NCI-H1930 (cell line): ENCODE results near the gene KCNK18.
"Not testable (repeated sequence)": the region's sequence is repeated elsewhere in the genome, so short reads cannot be mapped to it uniquely, and the experiment has no call there.

ENCODE experiments used
- DNase-seq, 2 experiments: peaks; one replicate each; lab custom pipeline; 2025; lab: John Stamatoyannopoulos, UW

The KCNK18 gene

GRCh38 chr10:117221156-117221711 is 23.9 kb downstream of the KCNK18 start:
- DNase-seq = peak in 1 of 2 experiments; percentile 18

- DNase-seq = no peak
Measured at GRCh38 chr10:117222552-117222951, 25.3 kb downstream of the KCNK18 start.

DNA sequence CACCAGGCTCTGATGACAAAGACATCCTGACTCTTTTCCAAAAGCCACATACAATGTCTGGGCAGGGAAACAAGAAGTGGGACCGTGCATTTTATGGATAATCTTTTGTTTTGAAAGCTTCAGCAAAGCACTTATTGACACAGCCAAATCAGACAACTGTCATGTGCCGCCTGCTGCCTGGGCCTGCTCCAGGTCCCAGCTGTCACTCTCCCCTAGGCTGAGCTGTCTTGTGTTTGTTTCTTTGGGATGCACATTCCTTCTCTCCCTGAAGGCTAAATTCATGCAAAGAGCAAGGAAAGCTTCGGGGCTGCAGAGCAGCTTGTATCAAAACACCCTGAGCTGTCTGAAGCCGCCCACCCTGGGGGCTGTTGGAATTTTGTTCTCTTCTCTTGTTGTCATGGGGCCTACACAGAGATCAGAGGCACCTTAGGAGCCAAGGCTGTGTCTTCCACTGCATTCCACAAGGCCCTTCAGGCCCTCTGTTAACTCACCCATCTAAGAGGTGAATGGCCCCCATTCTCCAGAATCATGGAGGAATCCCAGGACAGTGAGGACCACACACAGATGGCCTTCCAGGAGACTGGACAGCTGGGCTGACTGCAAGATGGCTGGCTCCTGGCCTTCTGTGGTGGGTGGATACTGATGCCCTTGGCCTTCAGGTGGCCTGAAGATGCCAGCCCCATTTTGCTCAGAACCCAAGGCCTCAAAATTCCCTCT is 25.8 kb downstream of the KCNK18 start:
- DNase-seq = no peak

GRCh38 chr10:117223693-117224430 is 26.6 kb downstream of the KCNK18 start:
- no peak for DNase-seq

DNA sequence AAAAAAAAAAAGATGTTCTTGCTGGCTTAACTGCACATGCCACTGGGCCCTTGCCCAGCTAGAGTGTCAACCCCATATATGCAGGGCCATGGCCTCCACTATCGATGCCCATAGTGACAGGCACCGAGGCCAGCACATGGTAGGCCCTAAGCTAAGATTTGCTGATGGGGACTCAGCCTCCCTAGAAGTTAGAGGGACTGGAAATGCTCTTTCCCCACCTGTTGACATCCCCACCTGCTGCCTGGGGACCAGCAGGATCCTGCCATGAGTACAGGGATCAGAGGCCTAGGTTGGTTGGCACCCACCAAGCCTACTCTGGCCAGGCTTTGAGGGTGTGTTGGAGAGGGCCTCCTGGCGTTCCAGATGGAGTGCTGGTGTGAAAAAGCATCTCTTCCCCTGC is 27.6 kb downstream of the KCNK18 start:
- DNase-seq = no peak

GRCh38 chr10:117226813-117227451 is 29.6 kb downstream of the KCNK18 start:
- peak in 1 of 2 experiments; percentile 14 for DNase-seq

DNA sequence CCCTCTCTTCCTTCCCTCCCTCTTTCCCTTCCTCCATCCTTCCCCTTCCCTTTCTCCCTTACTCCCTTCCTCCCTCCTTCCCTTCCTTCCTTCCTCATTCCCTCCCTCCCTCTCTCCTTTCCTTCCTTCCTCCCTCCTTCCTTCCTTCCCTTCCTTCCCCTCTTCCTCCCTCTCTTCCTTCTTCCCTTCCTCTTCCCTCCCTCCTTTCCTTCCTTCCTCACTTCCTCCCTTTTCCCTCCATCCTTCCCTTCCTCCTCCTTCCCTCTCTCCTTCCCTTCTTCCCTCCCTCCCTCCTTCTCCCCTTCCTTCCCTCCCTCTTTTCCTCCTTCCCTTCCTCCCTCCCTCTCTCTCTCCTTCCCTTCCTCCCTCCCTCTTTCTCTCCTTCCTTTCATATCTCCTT is 30.9 kb downstream of the KCNK18 start:
- no peak for DNase-seq

DNA sequence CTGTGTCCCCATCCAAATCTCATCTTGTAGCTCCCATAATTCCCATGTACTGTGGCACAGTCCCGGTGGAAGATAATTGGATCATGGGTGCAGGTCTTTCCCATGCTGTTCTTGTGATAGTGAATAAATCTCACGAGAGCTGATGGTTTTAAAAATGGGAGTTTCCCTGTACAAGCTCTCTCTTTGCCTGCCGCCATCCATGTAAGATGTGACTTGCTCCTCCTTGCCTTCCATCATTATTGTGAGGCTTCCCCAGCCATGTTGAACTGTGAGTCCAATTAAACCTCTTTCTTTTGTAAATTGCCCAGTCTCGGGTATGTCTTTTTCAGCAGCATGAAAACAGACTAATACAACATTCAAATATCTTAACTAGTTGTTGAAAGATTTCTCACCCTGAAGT is 32.8 kb downstream of the KCNK18 start:
- not testable (repeated sequence) for DNase-seq

DNA sequence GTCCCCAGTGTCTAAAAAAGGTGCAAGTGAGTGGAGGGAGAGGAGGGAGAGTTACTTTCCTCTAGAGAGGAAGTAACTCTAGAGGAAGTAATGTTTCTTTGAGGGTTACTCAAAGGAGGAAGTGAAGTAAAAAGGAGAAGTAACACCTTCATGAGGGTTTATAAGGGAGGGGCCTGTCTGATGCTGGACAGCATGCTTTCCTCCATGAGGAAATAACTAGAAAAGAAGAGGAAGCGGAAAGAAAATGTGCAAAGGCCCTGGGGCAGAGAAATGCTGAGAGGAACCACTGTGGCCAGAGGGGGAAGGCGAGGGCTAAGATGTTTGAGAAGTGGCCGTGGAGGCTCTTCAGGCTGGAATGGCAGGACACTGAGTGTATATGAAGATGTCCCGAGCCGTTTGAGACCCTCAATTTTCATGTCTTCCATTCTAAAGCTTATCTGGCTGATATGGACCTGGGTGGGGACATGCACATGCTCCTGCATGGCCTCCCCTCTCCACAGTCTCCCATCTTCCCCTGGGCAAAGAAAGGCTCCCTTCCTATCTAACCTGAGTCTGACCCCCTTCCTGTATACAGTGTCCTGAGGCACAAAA is 40.2 kb downstream of the KCNK18 start:
- DNase-seq = no peak

- DNase-seq = no peak
Measured at GRCh38 chr10:117239051-117239450, 41.8 kb downstream of the KCNK18 start.

GRCh38 chr10:117239721-117240620 is 42.7 kb downstream of the KCNK18 start:
- no peak for DNase-seq

DNA sequence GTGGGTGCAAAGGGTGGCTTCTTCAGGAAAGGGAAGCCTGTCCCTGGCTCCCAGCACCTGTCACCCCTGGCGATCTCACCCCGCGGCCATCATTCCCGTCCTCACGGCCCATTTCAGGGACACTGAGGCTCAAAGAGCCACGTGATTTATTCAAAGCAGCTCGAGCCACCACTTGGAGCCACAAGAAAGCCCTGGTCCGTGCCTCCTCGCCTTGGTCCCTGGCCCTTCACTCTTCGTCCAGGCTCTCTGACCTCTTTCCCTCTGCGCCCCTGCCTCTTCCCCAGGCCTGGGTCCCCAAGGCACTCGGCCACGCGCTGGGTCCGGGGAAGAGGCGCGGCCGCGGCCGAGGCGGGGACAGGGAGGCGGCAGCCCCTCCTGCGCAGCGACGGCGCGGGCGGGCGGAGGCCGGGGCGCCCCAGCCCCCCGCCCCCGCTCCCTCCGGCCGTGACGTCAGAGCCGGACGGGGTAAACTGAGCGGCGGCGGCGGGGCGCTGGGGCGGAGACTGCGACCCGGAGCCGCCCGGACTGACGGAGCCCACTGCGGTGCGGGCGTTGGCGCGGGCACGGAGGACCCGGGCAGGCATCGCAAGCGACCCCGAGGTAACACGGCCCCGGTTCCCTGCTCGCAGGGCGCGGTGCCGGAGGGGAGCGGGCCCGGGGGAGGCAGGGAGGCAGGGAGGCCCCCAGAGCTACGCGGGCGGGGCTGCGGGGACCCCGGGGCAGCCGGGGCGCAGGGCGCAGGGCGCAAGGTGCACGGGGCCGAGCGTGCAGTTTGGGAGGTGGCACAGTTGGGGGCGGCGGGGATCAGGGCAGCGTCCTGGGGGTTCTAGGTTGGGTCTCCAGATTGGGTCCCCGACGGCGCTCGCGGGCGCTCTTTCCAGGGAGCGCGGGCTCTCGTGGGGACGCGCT is 43.6 kb downstream of the KCNK18 start, which contains the start of gene SLC18A2:
Gene SLC18A2, plus strand, starts transcription at position 494 of the 909 bp plus-strand sequence. CDS start 580 bp downstream, outside the sequence.
- DNase-seq = no peak

- no peak for DNase-seq
Measured at GRCh38 chr10:117241541-117242462, 44.5 kb downstream of the KCNK18 start.

GRCh38 chr10:117242463-117242832 is 45.2 kb downstream of the KCNK18 start:
- no peak for DNase-seq

DNA sequence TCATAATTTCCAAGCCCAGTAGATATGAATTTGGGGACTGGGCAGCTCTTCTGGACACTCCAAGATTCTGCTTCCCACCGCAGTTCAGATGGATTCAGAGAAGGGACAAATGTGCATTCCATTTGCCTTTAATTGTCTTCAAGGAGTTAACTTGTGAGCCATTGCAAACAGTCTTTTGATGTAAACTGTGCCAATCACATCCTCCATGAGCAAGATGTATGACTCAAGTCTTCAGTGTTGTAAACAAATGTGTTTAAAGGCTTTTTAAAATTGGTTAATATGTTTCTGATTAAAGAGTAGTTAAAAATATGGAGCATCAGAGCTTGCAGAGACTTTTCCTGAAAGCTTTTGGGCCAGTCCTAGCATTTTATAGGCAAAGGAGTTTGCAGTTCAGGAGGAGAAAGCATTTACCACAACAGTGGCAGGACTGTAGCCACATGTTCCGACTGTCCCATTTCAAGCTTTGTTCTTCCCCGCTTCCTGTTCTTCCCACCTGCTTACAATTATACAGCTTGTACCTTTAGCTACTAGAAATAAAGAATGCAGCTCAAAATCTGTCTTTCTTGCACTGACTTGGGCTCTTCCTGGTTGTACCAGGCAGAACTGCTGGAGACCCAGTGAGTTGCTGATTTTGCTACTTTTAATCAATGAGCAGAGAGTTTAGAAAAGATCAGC is 49.8 kb downstream of the KCNK18 start:
- DNase-seq = no peak

DNA sequence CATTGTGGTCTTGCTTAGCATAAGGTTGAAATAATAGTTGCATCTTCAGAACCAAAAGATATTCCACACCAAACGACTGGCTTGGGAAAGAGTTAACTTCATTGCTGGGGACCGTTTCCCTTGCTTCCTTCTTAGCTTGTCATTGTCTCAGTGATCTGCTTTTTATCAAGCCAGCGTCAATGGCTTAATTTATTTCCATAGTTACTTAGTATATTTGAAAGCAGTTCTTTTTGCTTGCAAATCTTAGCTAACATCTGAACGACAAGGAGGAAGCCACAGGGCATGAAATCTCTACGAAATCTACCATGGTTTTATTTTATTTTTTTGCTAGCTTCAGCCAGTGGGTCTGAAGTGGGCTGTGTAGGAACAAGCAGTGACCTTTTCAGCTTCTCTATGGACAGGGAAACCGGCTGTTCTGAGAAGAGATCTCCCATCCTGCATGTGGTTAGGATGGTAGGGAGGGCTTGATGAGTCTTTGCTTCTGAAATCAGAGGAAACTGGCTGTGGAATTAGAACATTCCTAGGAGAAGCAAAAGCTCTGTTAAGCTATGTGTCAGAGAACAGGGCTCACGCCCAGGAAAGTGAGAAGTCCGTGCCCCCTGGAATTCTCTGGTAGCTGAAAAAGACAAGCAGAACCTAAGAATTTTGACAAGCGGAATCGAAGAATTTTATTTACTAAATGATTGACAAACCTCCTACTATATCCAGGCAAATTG is 51.6 kb downstream of the KCNK18 start:
- no peak for DNase-seq

DNA sequence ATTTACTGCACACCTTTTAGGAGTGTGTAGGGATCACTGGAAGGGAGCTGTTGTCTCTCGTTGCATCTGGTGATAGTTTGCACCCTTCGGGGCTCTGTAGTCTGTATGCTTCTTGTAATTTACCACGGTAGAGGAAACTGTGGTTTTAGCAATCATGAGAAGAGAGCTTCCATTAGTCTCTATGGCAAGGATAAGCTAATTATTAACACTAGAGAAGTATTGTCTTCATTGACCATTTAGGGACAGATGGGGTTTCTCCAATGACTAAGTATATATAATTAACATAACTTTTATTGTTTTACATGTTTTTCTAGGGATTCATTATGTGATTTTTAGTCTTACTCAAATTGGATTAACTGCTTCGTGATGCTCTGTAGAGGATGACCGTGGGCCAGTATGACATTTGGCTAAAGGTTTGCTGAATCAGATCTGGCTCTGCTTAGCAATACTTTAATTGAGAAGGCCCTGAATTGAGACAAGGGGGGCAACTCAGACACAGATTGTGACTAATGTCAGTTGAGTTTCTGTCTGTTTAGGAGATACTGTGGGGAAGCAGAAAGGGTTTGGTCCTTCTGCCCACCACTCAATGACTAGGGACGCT is 52.3 kb downstream of the KCNK18 start:
- DNase-seq = no peak
